Epithelial cell of proximal tubule (primary cell): Measurements from ENCODE around the gene IL31RA. TPM values are rescaled to one million over a fixed set of nuclear protein-coding genes. Genes with fewer than 3 reads are reported as not detected.

Experiments
- DNase-seq: peaks from one replicate; pipeline ENCODE4 v3.0.0-alpha.2; 2011; ENCODE audit warnings: low read depth
- H3K4me3 ChIP-seq: 2 replicates; pipeline ENCODE4 v1.5.1; 2011; ENCODE audit warnings: low read depth, mild to moderate bottlenecking, low read length
- CTCF ChIP-seq: conservative IDR thresholded peaks from 2 replicates; pipeline ENCODE4 v1.5.1; 2012; ENCODE audit warnings: low read depth, mild to moderate bottlenecking, low read length
- total RNA-seq: library from RNA; depleted of rRNA; stranded (reverse); fragments of >200 nt; gene quantifications from 2 replicates; pipeline ENCODE4 v1.2.3, GENCODE V29; 2015

Gene IL31RA
- total RNA-seq, 1 donor from 2014 or later: 2.9 TPM

- peak; percentile 98 for DNase-seq
- TF ChIP-seq CTCF: no peak
- no peak overlapping the region for H3K4me3 ChIP-seq
Measured at GRCh38 chr5:55868846-55869245, 17.7 kb downstream of the IL31RA start.

GRCh38 chr5:55869847-55870246 lies 18.7 kb downstream of the IL31RA start:
- no peak for TF ChIP-seq CTCF
- H3K4me3 ChIP-seq: no peak overlapping the region
- no peak for DNase-seq

- H3K4me3 ChIP-seq: no peak overlapping the region
- TF ChIP-seq CTCF: no peak
- DNase-seq: no peak
Measured at GRCh38 chr5:55873234-55873633, 22.1 kb downstream of the IL31RA start.

DNA sequence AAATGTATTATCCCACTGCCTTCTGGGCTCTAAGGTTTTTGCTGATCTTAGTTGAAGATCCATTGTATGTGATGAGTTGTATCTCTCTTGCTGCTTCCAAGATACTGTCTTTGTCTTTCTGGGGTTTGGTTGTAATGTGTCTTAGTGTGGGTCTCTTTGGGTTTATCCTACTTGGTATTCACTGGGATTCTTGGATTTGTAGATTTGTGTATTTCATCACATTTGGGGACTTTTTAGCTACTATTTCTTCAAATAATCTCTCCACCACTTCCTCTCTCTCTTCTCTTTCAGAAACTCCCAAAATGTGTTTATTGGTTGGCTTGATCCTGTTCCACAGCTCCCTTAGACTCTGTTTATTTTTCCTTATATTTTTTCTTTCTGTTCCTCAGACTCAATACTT lies 26.5 kb downstream of the IL31RA start:
- TF ChIP-seq CTCF: no peak
- no peak for DNase-seq
- no peak overlapping the region for H3K4me3 ChIP-seq

DNA sequence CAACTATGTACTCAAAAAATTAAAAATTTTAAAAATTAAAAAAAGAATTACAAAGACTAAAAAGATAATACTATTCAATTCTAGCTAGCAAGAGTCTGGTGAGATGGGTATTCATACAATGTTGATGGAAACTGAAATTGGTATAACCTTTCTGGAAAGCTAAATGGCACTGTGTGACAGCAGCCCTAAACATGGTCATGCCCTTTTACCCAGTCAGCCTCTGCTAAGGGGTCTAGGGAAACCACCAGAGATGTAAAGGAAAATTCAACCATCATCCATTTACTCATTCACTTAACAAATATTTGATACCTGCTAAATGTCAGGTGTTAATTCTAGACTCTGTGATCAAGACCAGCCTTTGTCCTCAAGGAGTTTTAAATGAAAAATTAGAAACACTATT lies 29.3 kb downstream of the IL31RA start:
- TF ChIP-seq CTCF: no peak
- no peak overlapping the region for H3K4me3 ChIP-seq
- no peak for DNase-seq

- no peak for TF ChIP-seq CTCF
Measured at GRCh38 chr5:55885359-55885758, 34.2 kb downstream of the IL31RA start.

DNA sequence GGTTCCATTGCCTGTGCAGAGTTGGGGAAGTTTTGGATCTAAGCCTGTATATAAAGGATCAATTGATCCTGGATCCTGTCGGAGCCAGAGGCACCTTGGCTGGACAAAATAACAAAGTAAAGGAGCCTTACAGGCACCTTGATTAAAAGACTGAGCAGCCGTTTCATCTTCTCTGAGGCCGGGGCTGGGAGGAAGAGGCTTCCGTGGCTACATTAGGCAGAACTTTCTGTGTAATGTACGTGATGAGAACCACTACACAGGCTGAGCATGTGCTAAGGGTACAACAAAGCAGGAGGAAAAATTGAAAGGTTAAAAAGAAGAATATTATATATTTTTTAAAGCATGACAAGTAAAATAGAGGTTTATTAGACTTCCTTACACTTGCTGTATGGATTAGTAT lies 37.0 kb downstream of the IL31RA start:
- H3K4me3 ChIP-seq: no peak overlapping the region
- no peak for TF ChIP-seq CTCF
- DNase-seq: no peak

More at GRCh38 chr5:55885359-55885758, 34.2 kb downstream of the IL31RA start:
- no peak overlapping the region for H3K4me3 ChIP-seq
- no peak for DNase-seq
